Hindlimb muscle (tissue), 1 donor: Measurements from ENCODE around the gene ZNF79. TPM values are rescaled to one million over a fixed set of nuclear protein-coding genes. Genes with fewer than 3 reads are reported as not detected.

ENCODE experiments used
- DNase-seq: peaks from one replicate; pipeline ENCODE4 v3.0.0-alpha.2; 2013
- polyA plus RNA-seq: library from polyadenylated mRNA; unstranded; fragments of 120-200 nt; gene quantifications from one replicate; pipeline ENCODE4 v1.2.1, GENCODE V29; 2013; ENCODE audit not compliant: insufficient read length

Gene ZNF79
- 4.8 TPM for polyA plus RNA-seq

DNA sequence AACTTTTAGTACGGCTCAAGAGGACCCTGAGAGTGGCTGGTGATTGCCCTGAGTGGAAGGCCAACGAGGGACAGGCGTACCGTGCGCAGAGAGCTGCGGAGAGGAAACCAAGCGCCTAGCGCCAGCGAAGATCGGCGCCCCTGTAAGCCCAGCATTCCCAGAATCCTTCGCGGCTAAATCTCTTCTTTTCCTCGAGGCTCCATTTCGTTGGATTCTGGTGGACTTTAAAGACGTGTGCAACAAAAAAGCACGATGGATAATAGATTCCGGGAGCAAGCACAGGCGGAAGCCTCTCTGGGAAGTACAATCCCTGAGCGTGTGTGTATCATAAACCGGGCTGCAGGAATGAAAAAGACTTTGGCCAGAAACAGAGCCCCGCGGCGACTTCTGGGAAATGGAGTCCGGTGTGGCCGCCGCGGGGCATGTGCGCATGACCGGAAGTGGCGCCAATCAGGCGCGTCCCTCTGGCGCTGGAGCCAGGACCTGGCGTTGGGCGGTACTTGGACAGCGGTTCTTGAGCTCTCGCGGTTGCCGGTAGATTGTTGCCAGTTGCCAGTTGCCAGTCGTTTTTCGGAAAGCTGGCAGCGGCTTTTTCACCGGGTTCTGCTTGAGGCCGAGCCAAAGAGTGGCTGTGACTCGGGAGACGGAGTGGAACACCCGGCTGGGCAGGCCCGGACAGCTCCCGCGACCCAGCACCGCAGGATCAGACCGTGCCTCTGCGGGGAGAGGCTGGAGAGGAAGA lies at the start of gene ZNF79:
Gene ZNF79, plus strand, starts transcription at position 449 of the 742 bp plus-strand sequence. CDS start 406 bp downstream, outside the sequence.
- DNase-seq = peak; percentile 97

GRCh38 chr9:127380479-127380878 lies 43.7 kb upstream of the ZNF79 start:
- no peak for DNase-seq

DNA sequence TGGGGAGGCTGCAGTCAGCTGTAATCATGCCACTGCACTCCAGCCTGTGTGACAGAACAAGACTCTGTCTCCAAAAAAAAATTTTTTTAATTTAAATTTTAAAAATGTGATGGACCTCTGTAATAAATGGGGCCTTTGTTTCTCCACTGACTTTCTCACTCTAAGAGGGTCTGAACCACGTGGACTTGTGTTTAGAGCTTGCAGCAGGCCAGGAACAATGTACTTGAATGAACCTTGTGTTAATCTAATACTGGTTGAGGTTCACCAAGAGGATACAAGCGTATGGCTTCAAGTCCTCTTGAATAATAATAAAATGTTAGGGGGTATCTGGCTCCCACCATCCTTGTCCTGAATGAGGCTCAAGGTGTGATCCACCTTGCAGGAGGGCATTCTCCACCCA lies 41.6 kb upstream of the ZNF79 start:
- DNase-seq = no peak

DNA sequence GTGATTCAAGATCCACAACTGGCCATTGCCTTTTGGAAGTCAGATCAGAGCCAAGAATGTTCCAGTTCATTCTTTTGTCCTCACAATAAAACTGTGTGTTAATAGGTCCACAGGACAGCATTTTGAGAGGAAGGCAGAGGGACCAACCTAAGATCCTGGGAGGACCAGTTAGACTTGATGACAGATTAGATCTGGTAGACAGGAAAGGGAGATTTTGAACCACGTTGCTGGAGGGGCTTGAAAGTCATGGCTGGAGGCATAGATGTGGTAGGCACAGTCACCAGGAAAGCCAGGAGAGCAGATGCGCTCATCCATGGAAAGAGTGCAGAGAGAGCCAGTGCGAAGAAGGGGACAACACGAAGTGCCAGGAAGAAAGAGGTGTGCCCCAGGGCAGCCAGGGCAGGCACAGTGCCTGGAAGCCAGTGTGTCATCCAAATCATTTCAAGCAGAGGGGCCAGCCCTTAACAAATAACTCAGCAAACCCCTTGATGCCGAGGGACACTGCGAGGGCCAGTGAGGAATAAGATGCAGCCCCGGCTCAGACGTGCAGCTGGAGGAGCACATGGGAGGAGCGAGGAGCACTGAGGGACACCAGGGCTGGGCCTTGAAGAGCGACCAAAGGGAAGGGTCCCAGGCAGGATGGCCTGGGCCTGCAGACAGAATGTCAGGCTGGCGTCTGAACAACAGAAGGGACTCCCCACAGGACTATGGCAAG lies 40.0 kb upstream of the ZNF79 start:
- no peak for DNase-seq

DNA sequence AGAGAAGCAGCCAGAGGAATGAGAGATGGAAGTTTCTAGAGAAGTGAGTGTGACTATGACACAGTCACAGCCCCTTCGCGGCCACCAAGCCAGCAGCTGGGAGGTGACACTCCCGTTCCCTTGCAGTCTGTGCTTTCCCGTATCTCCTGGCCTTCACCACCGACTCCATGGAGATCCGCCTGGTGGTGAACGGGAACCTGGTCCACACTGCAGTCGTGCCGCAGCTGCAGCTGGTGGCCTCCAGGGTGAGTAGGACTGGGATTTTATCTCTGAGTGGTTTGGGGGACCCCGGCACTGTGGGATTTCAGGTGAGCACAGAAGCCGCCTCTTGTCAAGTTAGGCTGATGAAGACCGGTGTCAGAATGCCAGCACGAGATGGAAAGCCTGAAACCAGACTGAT lies 39.3 kb upstream of the ZNF79 start:
- no peak for DNase-seq

DNA sequence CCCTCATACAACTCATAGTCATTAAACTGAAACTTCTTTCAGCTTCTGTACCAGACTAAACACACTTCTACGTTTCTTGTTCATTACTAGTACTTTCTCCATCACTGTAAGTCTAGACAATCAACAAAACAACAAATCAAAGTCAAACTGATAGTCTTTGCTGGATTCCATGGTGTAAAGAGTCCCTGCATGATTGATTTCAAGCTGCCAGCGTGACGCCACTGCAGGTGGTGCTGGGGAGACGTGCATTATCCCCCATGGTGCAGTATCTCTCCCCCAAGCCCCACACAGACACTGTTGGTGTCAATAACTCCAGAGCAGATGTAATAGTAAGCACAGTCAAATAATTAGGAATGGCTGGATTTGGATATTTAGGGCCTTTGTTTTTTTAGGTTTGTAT lies 37.9 kb upstream of the ZNF79 start:
- DNase-seq = no peak

- DNase-seq = no peak
Measured at GRCh38 chr9:127386981-127387380, 37.2 kb upstream of the ZNF79 start.

DNA sequence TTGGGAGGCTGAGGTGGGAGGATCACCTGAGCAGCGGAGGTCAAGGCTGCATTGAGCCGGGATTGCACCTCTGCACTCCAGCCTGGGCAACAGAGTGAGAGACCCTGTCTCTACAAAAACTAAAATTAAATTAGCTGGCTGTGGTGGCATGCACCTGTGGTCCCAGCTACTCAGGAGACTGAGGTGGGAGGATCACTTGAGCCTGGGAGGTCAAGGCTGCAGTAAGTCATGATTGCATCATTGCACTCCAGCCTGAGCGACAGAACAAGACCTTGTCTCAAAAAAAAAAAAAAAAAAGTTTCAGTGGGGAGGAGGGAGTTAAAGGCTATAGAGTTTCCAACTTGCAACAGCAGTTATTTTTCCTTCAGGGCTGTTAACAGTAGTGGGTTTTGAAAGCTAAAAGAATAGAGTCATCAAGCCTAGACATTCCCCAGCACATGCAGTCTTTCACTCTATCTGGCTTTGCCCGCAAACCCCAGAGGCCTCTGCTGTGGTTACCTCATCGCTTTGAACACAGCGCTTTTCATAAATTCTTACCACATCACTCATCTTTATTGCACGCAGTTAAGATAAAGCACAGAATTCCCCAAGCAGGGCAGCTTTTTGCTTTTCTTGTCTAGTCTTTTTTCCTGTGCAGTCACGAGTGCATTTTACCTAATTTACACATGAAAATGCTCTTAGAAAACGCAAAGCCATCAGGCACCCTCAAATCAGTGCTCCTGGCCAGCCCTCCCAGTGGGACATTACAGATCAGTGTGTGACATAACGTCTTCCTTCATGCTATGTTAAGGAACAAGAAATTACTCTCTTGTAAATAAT lies 35.9 kb upstream of the ZNF79 start:
- DNase-seq = no peak

- DNase-seq = no peak
Measured at GRCh38 chr9:127388856-127389238, 35.3 kb upstream of the ZNF79 start.

DNA sequence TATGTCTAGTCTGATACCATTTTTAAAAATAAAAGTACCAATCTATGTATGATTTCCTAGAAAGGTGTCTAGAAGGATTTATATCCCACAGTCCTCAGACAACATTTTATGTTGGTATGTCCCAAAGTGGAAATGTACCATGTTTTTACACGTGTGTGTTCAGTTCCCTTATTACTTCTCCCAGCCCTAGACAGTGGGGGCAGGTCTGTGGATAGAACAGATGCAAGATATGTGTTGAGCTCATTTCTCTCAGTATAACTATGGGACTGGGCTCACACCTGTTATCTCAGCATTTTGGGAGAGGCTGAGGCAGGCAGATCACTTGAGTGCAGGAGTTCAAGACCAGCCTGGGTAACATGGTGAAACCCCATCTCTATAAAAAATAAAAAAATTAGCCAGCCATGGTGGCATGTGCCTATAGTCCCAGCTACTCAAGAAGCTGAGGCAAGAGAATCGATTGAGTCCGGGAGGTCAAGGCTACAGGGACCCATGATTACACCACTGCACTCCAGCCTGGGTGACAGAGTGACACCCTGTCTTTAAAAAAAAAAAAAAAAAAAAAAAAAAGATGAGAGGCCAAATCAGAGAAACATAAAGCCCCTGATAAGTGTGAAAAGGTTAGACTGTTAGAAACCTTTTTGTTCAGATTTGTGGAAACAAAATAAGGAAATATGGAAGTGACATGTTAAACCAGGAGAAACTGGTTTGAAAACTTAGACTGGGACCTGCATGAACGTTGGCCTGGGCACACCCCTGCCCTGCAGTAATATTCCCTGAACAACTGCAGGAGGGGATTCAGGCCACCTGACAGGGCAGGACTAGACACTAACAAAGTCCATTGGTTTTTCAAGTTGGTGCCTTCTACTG lies 34.6 kb upstream of the ZNF79 start:
- no peak for DNase-seq

- no peak for DNase-seq
Measured at GRCh38 chr9:127390248-127390545, 34.0 kb upstream of the ZNF79 start.

DNA sequence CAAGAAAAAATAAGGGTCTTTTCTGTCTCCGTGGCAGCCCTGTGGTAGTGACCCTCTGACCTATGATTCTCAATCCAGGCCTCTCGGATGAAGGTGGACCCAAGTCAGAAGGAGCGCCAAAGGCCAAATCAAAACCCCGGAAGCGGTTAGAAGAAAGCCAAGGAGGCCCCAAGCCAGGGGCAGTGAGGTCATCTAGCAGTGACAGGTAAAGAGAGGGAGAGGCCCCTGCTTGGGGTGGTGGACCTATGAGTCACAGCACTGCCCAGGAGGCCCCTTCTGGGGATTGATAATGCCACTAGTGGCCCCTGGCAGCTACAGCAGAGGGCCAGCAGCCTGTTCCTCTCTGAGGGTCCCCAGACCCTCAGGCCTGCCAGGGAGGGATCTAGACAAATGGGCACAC lies 33.6 kb upstream of the ZNF79 start:
- DNase-seq = no peak

DNA sequence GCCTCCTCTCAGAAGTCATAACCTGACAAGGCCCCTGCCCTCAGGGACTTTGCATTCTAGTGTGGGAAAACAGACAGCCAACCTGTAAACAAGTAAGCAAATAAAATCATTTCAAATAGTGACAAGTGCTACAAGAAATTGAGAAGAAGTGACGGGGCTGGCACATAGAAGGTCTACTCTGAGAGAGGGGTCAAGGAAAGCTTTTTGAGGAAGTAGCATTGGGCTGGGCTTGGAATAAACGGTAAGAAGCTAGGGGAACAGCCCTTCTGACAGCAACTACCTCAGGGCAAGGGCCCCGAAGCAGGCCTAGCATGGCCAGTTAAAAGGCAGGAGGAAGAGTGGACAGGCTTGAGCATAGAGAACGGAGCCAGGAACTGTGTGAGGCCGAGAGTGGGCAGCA lies 32.0 kb upstream of the ZNF79 start:
- no peak for DNase-seq

- no peak for DNase-seq
Measured at GRCh38 chr9:127392976-127393375, 31.2 kb upstream of the ZNF79 start.

DNA sequence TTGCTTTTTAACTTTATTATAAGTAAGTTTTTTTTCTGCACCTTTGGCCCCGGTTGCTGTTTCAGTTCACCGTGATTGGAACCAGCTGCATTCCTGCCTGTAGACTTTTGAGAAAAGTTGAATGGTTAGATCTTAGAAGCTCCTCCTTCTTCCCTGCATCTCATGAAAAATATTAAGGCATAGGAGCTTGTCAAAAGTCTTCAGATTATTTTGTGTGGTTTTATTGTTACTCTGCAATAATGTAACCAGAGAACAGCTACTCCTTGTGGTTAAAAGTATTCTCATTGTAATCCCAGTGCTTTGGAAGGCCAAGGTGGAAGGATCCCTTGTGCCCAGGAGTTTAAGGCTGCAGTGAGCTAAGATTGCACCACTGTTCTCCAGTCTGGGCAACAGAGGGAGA lies 30.5 kb upstream of the ZNF79 start:
- DNase-seq = no peak

DNA sequence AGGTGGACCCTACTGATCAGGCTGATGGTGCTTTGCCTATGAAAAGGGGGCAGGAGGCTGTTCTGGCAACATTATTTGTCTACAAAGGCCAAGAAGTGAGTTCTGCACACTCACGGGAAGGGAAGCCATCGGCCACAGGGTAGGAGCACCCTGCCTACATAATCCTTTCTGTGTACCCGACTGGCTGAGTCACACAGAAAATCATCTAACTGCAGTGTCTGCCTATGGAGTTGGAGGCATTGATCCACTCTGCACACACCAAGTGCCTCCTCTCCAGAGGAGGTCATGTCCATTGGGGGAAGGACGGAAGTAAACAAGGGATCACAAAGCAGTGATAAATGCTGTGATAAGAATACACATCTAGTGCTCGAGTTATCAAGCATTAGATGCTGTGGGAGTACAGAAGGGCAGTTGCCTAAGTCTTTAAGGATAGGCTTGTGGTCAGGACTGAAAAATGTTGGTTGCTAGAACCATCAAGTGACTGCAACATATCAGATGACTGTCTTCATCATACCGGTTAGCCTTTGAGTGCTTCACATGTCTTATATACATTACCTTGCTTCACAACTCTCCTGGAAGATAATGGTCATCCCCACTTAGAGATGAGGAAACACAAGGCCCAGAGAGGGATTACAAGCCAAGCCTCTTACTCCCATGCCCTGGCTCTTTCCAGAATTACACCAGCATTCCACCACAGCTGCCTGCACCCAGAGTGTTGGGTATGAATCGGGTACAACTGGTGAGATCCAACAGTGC lies 28.5 kb upstream of the ZNF79 start:
- no peak for DNase-seq

- DNase-seq = no peak
Measured at GRCh38 chr9:127396253-127396807, 27.9 kb upstream of the ZNF79 start.

GRCh38 chr9:127396808-127397645 lies 27.2 kb upstream of the ZNF79 start, which contains the start of gene SLC2A8:
SLC2A8 (plus strand) TSS chr9:127397169; CDS start chr9:127397231, 62 bp downstream.
- peak; percentile 99 for DNase-seq

DNA sequence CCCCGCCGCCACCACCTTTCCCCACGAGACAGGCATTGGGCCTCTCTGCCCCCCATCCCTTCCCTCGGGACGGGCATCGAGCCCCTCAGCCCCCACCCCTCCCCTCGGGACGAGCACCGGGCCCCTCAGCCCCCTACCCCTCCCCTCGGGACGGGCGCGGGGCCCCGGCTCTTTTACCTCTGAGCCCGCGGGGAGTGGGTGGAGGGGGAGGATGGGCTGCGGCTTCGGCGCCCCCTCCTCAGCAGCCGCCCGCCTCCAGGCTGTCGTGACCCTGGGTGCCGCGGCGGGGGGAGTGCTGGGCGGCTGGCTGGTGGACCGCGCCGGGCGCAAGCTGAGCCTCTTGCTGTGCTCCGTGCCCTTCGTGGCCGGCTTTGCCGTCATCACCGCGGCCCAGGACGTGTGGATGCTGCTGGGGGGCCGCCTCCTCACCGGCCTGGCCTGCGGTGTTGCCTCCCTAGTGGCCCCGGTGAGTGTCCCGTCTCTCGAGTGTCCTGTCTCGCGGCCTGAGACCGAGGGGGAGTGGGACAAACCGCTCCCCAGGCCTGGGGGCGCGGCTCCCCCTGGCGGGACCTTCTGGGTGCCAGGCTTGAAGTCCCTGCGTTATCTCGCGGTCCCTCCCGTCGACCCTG lies 26.4 kb upstream of the ZNF79 start:
- peak; percentile 52 for DNase-seq

DNA sequence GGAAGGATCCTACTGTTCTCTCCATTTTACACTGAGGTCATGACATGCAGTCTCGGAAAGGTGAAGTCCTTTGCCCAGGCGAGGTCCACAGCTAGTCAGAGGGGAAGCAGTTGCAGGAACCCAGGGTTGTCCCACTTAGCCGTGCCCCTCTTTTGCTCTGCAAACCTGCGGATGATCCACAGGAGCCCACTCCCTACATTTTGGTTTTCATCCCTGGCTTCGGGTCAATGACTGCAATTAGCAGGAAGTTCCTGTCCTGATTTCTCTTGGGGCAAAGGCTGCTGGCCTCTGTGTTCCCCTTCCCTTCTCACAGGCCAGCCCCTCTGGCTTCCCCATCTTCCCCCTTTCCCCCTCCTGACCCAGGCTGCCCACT lies 25.9 kb upstream of the ZNF79 start:
- no peak for DNase-seq
